Stimulated activated CD4-positive, alpha-beta T cell treated with anti-CD3 and anti-CD28 coated beads, Interleukin-1b, Interleukin-23, amount 100 ng/mL, for 1 hour (primary cell): ENCODE results near the gene WAPL.
"Not testable (repeated sequence)": the region's sequence is repeated elsewhere in the genome, so short reads cannot be mapped to it uniquely, and the experiment has no call there.

Experiments
- DNase-seq, 2 donors: peaks; one replicate each; pipeline ENCODE4 v3.0.0-alpha.2; 2020; ENCODE audit warnings: low read depth in 2 of 2

Gene WAPL

GRCh38 chr10:86389441-86390193 lies 132.0 kb downstream of the WAPL start:
- DNase-seq: no peak

GRCh38 chr10:86389109-86389440 lies 132.5 kb downstream of the WAPL start:
- not testable (repeated sequence) for DNase-seq

GRCh38 chr10:86388119-86388704 lies 133.4 kb downstream of the WAPL start:
- DNase-seq: no peak

- no peak for DNase-seq
Observed at GRCh38 chr10:86387178-86387794, 134.3 kb downstream of the WAPL start.

GRCh38 chr10:86385806-86386205 lies 135.8 kb downstream of the WAPL start:
- DNase-seq: no peak
